ENCODE measurements around the gene RASSF6. TPM values are rescaled to one million over a fixed set of nuclear protein-coding genes. Genes with fewer than 3 reads are reported as not detected.
"Not testable (repeated sequence)": the region's sequence is repeated elsewhere in the genome, so short reads cannot be mapped to it uniquely, and the experiment has no call there.

The RASSF6 gene
- total and polyA plus RNA-seq, 7 experiments from 2014 or later = 0.04 to 0.42 (median 0.14) TPM; not detected in 1

DNA sequence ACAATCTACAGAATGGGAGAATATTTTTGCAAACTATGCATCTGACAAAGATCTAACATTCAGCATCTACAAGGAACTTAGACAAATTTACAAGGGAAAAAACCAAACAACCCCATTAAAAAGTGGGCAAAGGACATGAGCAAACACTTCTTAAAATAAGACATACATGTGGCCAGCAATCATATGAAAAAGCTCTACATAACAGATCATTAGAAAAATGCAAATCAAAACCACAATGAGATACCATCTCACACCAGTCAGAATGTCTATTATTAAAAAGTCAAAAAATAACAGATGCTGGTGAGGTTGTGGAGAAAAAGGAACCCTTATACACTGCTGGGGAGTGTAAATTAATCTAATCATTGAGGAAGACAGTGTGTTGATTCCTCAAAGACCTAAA is 23.1 kb downstream of the RASSF6 start:
- H3K4me1 ChIP-seq (ENCODE audit: control insufficient read depth in 2 of 2, insufficient read depth in 2 of 2, low read length in 2 of 2); DNase-seq; H3K9me3 ChIP-seq (ENCODE audit: control insufficient read depth in 2 of 3, low read length in 3 of 3); H3K4me3 Mint-ChIP-seq; H3K27ac Mint-ChIP-seq; ATAC-seq; H3K36me3 Mint-ChIP-seq; intact Hi-C loops (cut with micrococcal nuclease); H3K36me3 ChIP-seq (ENCODE audit: control insufficient read depth in 2 of 3, insufficient read depth in 3 of 3, low read length in 3 of 3); H3K27me3 ChIP-seq (ENCODE audit: control insufficient read depth in 2 of 2, insufficient read depth in 2 of 2, low read length in 2 of 2); H3K9me3 Mint-ChIP-seq; CTCF ChIA-PET; H3K27ac ChIP-seq (ENCODE audit: low read depth, low read length); H3K4me1 Mint-ChIP-seq; POLR2A ChIA-PET; H3K4me3 ChIP-seq (ENCODE audit: low read length): not testable (repeated sequence)
- peaks cover 0 to 13% (median 4%) of the 10 kb centered on the region in 5 donors for H3K27me3 Mint-ChIP-seq

DNA sequence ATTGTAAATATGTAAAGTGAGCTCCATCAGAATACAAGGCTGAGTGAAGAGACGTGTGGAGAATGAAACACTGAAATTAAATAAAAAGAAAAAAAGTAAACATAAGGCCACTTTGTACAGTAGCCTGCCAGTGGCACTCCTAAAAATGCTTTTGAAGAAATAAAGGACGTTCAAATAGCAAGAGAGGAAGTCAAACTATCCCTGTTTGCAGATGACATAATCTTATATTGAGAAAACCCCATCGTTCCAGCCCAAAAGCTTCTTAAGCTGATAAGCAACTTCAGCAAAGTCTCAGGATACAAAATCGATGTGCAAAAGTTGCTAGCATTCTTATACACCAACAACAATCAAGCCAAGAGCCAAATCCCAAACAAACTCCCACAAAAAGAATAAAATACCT is 24.2 kb downstream of the RASSF6 start:
- ATAC-seq (no peak), DNase-seq (no peak)
- H3K27ac Mint-ChIP-seq = no peak overlapping the region
- peaks cover 0 to 13% (median 4%) of the 10 kb centered on the region in 5 donors for H3K27me3 Mint-ChIP-seq
- H3K9me3 ChIP-seq (ENCODE audit: control insufficient read depth in 2 of 3, low read length in 3 of 3) = no peaks in the 10 kb centered on the region
- H3K4me1 Mint-ChIP-seq = peaks cover 0 to 2% (median 0%) of the 10 kb centered on the region in 7 donors
- peaks cover 0 to 6% (median 0%) of the 10 kb centered on the region in 11 donors for H3K9me3 Mint-ChIP-seq
- intact Hi-C loops (cut with micrococcal nuclease) = no loop called here
- no peak overlapping the region for H3K27ac ChIP-seq (ENCODE audit: low read depth, low read length)
- no peak overlapping the region for H3K4me3 Mint-ChIP-seq
- ChIA-PET CTCF (interaction anchor here (0.6 kb wide), 1 partner anchor 592 kb away, joined by 3 read pairs; no protein-coding TSS in a partner anchor), POLR2A (no interaction called here)
- no peaks in the 10 kb centered on the region for H3K36me3 ChIP-seq (ENCODE audit: control insufficient read depth in 2 of 3, insufficient read depth in 3 of 3, low read length in 3 of 3)
- no peaks in the 10 kb centered on the region for H3K4me1 ChIP-seq (ENCODE audit: control insufficient read depth in 2 of 2, insufficient read depth in 2 of 2, low read length in 2 of 2)
- H3K27me3 ChIP-seq (ENCODE audit: control insufficient read depth in 2 of 2, insufficient read depth in 2 of 2, low read length in 2 of 2) = no peaks in the 10 kb centered on the region
- H3K36me3 Mint-ChIP-seq = peaks cover 0 to 3% (median 0%) of the 10 kb centered on the region in 5 donors
- H3K4me3 ChIP-seq (ENCODE audit: low read length) = no peak overlapping the region

DNA sequence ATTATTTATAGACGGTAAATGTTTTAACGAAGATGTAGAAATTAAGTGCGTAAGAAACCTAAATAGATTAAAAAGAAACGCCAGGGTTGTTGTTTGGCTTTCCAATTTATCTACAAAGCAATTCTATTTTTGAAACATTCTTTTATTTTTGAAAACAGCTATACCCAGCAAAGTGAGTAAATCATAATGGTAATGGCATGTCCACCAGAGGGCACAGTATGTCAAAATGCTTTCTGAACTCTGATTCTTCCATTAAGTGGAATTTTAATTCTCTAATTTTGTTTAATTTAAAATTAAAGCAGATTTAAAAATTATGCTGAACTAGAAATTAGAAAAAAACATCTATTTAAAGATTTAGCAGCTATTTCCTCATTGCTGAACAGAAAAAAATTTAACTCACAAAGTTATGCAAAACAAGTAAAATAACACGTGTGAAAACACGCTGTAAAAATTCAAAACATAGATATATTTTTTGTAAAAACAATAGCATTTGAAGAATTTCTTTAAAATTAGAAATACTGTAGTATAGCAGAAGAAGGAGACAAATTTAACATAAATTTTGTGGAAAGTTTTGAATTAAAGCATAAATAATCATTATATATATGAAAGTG is 26.5 kb downstream of the RASSF6 start:
- DNase-seq (peak in 1 of 9 donors; percentile 15), ATAC-seq (no peak)
- no peak overlapping the region for H3K4me3 ChIP-seq (ENCODE audit: low read length)
- no peaks in the 10 kb centered on the region for H3K27me3 ChIP-seq (ENCODE audit: control insufficient read depth in 2 of 2, insufficient read depth in 2 of 2, low read length in 2 of 2)
- H3K36me3 ChIP-seq (ENCODE audit: control insufficient read depth in 2 of 3, insufficient read depth in 3 of 3, low read length in 3 of 3) = no peaks in the 10 kb centered on the region
- H3K4me1 ChIP-seq (ENCODE audit: control insufficient read depth in 2 of 2, insufficient read depth in 2 of 2, low read length in 2 of 2) = no peaks in the 10 kb centered on the region
- no peak overlapping the region for H3K27ac ChIP-seq (ENCODE audit: low read depth, low read length)
- intact Hi-C loops (cut with micrococcal nuclease) = loop anchor here (1.0 to 5.0 kb wide), 2 partner anchors 60 to 539 kb away; no protein-coding TSS in a partner anchor
- ChIA-PET POLR2A (no interaction called here), CTCF (no interaction called here)
- no peaks in the 10 kb centered on the region for H3K4me1 Mint-ChIP-seq
- H3K9me3 Mint-ChIP-seq = peaks cover 0 to 6% (median 0%) of the 10 kb centered on the region in 11 donors
- H3K4me3 Mint-ChIP-seq = no peak overlapping the region
- peaks cover 0 to 3% (median 0%) of the 10 kb centered on the region in 5 donors for H3K36me3 Mint-ChIP-seq
- H3K27ac Mint-ChIP-seq = no peak overlapping the region
- peaks cover 0 to 8% (median 0%) of the 10 kb centered on the region in 5 donors for H3K27me3 Mint-ChIP-seq
- no peaks in the 10 kb centered on the region for H3K9me3 ChIP-seq (ENCODE audit: control insufficient read depth in 2 of 3, low read length in 3 of 3)

DNA sequence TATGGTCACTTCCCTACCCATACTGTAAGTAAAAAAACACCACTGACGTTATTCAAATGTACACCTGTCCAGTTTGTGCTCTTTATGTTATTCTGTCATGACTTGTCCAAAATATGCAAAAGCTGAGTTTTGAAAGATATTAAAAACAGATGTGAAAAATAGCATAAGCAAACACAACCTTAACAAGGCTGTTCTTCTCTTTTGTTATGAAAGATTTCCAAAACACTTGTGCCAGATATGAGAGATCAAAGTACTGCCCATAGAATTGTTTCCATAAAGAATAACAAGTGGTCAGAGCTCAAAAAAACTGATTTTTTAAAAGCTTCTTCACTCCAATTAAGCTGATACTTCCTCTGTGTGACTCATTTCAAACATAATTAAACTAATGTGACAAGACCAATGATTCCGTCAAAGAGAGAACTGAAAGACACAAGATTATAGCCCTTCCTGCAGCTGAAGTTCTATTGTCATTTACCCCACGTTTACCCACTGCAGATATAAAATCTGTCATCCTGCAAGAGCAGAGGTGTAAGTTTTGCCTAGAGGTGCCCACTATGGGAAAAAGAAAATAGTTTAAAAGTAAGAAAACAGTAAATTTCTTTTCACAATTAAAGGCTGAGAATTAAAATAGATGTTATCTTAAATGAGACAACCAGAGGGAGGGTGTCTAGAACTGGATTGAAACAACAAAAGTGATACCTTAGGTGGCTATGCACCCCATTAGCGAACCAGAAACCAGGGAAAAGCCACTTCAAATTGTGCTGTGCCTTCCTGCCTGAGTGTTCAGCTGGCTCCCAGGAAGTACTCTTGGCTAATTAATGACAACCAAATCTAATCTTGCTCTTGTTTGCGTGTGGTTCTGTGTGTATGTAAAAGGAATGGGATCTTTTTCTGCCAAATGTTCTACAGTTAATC is 30.1 kb downstream of the RASSF6 start:
- DNase-seq (no peak), ATAC-seq (no peak)
- no peaks in the 10 kb centered on the region for H3K9me3 ChIP-seq (ENCODE audit: control insufficient read depth in 2 of 3, low read length in 3 of 3)
- Mint-ChIP-seq H3K9me3 (no peaks in the 10 kb centered on the region), H3K27me3 (peaks cover 0 to 7% (median 0%) of the 10 kb centered on the region in 5 donors), H3K4me3 (no peak overlapping the region), H3K4me1 (no peaks in the 10 kb centered on the region), H3K36me3 (no peaks in the 10 kb centered on the region), H3K27ac (no peak overlapping the region)
- ChIA-PET POLR2A (no interaction called here), CTCF (interaction anchor here (0.6 kb wide), 1 partner anchor 169 kb away, joined by 3 read pairs; no protein-coding TSS in a partner anchor)
- intact Hi-C loops (cut with micrococcal nuclease) = loop anchor here in 1 of 2 donors (5.0 kb wide), 1 partner anchor 542 kb away; no protein-coding TSS in a partner anchor
- no peaks in the 10 kb centered on the region for H3K36me3 ChIP-seq (ENCODE audit: control insufficient read depth in 2 of 3, insufficient read depth in 3 of 3, low read length in 3 of 3)
- no peaks in the 10 kb centered on the region for H3K27me3 ChIP-seq (ENCODE audit: control insufficient read depth in 2 of 2, insufficient read depth in 2 of 2, low read length in 2 of 2)
- H3K4me1 ChIP-seq (ENCODE audit: control insufficient read depth in 2 of 2, insufficient read depth in 2 of 2, low read length in 2 of 2) = no peaks in the 10 kb centered on the region
- no peak overlapping the region for H3K4me3 ChIP-seq (ENCODE audit: low read length)
- no peak overlapping the region for H3K27ac ChIP-seq (ENCODE audit: low read depth, low read length)

DNA sequence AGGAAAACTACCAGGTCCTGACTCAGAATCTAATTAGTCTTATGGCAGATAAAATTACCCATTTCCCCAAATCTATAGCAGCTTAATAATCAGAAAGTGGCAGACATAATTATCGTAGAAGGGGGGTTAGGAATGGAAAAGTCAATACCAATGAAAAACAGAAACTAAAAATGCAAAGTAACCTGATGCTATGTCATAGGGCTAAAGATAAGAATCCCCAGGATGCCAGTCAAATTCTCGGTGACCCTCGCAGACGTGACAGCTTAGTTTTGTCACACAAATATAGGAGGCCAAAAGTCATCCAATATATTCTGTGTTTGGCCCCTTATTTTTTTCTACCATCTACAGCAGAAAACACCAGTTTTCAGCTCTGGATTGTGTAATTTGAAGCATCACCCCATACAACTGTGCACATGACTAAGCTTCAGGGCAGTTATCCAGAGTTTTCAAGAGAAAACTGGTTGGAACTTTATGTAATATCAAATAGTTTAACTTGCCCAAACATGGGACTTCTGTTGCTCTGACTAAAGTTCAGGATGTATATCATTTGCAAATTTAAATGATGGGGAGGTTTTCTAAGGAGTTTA is 30.9 kb downstream of the RASSF6 start:
- no peak for ATAC-seq

DNA sequence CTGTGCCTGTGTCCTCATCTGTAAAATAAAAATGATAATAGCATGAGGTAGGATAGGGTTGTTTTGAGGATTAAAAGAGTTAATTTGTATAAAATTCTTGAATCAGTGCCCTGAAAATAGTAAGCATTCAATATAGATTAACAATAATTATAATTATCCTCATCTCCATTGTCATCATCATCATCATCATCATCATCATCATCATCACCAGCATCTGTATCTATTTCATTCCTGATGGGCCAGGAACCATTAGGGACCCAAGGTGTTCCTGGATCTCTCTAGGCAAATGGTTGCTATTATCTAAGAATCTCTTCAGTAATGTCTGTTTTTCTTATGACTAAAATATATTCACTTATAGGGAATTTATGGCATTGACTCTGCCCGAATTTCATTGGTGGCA is 31.6 kb downstream of the RASSF6 start:
- Mint-ChIP-seq H3K4me3 (no peak overlapping the region), H3K27me3 (peaks cover 0 to 7% (median 0%) of the 10 kb centered on the region in 5 donors), H3K27ac (no peak overlapping the region), H3K36me3 (no peaks in the 10 kb centered on the region), H3K9me3 (no peaks in the 10 kb centered on the region), H3K4me1 (no peaks in the 10 kb centered on the region)
- intact Hi-C loops (cut with micrococcal nuclease) = no loop called here
- ATAC-seq (no peak), DNase-seq (no peak)
- Histone ChIP-seq H3K4me3 (ENCODE audit: low read length) (no peak overlapping the region), H3K27ac (ENCODE audit: low read depth, low read length) (no peak overlapping the region), H3K27me3 (ENCODE audit: control insufficient read depth in 2 of 2, insufficient read depth in 2 of 2, low read length in 2 of 2) (no peaks in the 10 kb centered on the region), H3K4me1 (ENCODE audit: control insufficient read depth in 2 of 2, insufficient read depth in 2 of 2, low read length in 2 of 2) (no peaks in the 10 kb centered on the region), H3K36me3 (ENCODE audit: control insufficient read depth in 2 of 3, insufficient read depth in 3 of 3, low read length in 3 of 3) (no peaks in the 10 kb centered on the region), H3K9me3 (ENCODE audit: control insufficient read depth in 2 of 3, low read length in 3 of 3) (no peaks in the 10 kb centered on the region)
- CTCF ChIA-PET = no interaction called here
- POLR2A ChIA-PET = no interaction called here

More for the DNA sequence above, 30.9 kb downstream of the RASSF6 start:
- Histone ChIP-seq H3K4me3 (ENCODE audit: low read length) (no peak overlapping the region), H3K4me1 (ENCODE audit: control insufficient read depth in 2 of 2, insufficient read depth in 2 of 2, low read length in 2 of 2) (no peaks in the 10 kb centered on the region), H3K9me3 (ENCODE audit: control insufficient read depth in 2 of 3, low read length in 3 of 3) (no peaks in the 10 kb centered on the region), H3K27me3 (ENCODE audit: control insufficient read depth in 2 of 2, insufficient read depth in 2 of 2, low read length in 2 of 2) (no peaks in the 10 kb centered on the region), H3K27ac (ENCODE audit: low read depth, low read length) (no peak overlapping the region), H3K36me3 (ENCODE audit: control insufficient read depth in 2 of 3, insufficient read depth in 3 of 3, low read length in 3 of 3) (no peaks in the 10 kb centered on the region)
- Mint-ChIP-seq H3K36me3 (no peaks in the 10 kb centered on the region), H3K9me3 (no peaks in the 10 kb centered on the region), H3K4me3 (no peak overlapping the region), H3K4me1 (no peaks in the 10 kb centered on the region), H3K27ac (no peak overlapping the region), H3K27me3 (peaks cover 0 to 7% (median 0%) of the 10 kb centered on the region in 5 donors)
- no peak for DNase-seq
- ChIA-PET POLR2A (no interaction called here), CTCF (no interaction called here)
- intact Hi-C loops (cut with micrococcal nuclease) = no loop called here
